ENCODE measurements around the gene TNFSF9.

- no peak for TF ChIP-seq CTCF (IDR thresholded peaks at IDR 0.05 in 4 of 5, conservative IDR thresholded peaks at IDR 0.05 in 1 of 5)
- TF ChIP-seq POLR2A (IDR thresholded peaks at IDR 0.05), result no peak
Observed at GRCh38 chr19:6551091-6551490, 20.3 kb downstream of the TNFSF9 start.
